Measurements from ENCODE around the gene MAST4.

Gene MAST4

DNA sequence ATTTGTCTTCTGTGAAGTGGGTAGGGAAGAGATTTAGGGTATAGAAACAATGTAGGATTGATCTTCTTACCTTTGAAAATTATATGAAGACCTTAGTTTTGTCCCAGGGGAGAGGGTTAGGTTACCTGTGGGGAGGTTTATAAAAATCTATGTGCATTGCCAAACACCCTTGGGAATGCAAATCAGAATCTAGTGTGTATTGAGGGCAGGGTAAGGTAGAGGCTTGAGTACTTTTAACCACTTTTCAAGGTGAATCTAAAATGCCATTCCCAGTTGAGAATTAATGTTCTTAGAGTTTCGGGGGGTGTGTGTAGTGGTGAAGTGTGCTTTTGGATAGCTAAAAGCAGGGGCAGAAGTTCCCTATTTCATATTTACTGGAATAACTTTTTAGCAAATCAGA is 312.0 kb downstream of the MAST4 start:
- DNase-seq (ENCODE audit: low read depth) = no peak

DNA sequence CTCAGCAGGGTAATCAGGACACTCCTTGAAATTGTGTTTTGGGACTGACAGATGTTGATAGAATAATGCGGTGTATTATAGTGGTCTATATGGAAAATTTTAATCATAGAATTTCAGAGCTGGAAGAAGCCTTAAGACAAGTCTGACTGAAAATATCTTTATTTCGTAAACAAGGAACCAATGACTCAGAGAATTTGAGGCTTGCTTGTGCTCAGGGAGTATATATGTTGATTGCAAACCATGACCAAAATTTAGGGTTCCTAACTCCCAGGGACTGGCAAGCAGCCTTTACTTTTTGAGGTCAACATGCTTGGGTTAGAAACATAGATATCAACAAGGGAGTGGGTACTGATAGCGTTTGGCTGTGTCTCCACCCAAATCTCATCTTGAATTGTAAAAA is 313.2 kb downstream of the MAST4 start:
- DNase-seq (ENCODE audit: low read depth) = no peak

- DNase-seq (ENCODE audit: low read depth) = no peak
These were observed 316.6 kb downstream of the MAST4 start for GRCh38 chr5:66912787-66913186.

DNA sequence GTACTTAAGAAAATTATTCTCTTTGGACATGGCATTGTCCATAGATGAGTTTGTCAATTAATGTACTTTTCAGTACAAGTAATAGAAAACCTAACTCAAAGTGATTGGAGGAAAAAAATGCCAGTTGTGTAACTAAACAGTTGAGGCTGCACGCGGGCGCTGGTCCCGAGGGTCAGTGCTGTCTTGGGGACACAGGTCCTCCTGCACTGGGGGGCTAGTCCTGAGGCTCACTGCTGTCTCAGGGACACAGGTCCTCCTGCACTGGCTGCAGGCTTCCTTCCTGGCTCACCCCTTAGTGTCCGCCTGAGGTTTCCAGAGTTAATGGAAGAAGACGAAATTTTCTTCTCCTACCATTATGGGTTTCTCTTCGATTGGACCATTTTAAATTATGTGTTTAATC is 319.3 kb downstream of the MAST4 start:
- DNase-seq (ENCODE audit: low read depth) = no peak

GRCh38 chr5:66922881-66923280 is 326.7 kb downstream of the MAST4 start:
- no peak for DNase-seq (ENCODE audit: low read depth)

GRCh38 chr5:66923457-66923856 is 327.3 kb downstream of the MAST4 start:
- no peak for DNase-seq (ENCODE audit: low read depth)

DNA sequence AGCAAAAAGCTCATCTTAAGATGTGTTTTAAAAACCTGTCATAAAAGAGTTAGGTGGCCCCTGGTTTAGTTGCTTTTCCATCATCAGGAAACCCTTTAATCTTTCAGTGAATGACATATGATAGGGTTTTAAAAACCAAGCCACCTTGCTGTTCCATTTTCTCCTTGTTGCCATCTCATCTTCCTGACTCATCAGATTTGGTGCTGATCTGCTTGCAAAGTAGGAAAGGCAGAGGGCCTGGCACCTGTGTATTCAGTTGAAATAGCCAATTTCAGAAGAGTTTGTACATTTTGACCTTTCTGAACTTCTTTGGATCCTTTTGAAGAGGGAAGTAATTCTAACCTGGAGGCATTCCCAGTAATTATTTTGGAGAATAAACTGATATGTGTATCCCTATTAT is 327.7 kb downstream of the MAST4 start:
- no peak for DNase-seq (ENCODE audit: low read depth)

- DNase-seq (ENCODE audit: low read depth) = no peak
These were observed 330.9 kb downstream of the MAST4 start for GRCh38 chr5:66927140-66927539.

GRCh38 chr5:66929281-66929680 is 333.1 kb downstream of the MAST4 start:
- DNase-seq (ENCODE audit: low read depth) = no peak

DNA sequence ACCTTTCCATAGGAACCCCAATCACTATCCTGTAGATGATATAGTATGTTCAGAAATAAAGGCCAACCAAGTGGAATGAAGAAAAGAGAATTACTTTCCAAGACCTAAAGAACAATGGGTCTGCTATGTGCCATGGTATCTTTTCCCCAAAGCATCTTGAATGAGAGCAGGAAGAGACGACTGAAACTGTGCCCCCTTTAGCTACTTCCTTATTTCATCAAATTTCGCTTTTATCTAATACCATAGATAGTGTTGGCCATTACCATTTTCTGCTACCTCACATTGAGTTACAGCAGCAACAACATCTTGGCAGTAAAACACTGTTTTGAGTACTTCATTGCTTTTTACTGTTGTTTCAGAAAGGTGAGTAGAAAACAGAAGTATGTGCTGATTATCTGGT is 333.8 kb downstream of the MAST4 start:
- no peak for DNase-seq (ENCODE audit: low read depth)

- no peak for DNase-seq (ENCODE audit: low read depth)
These were observed 335.5 kb downstream of the MAST4 start for GRCh38 chr5:66931651-66932050.

- DNase-seq (ENCODE audit: low read depth) = no peak
These were observed 336.3 kb downstream of the MAST4 start for GRCh38 chr5:66932457-66932856.

GRCh38 chr5:66933066-66933465 is 336.9 kb downstream of the MAST4 start:
- no peak for DNase-seq (ENCODE audit: low read depth)

DNA sequence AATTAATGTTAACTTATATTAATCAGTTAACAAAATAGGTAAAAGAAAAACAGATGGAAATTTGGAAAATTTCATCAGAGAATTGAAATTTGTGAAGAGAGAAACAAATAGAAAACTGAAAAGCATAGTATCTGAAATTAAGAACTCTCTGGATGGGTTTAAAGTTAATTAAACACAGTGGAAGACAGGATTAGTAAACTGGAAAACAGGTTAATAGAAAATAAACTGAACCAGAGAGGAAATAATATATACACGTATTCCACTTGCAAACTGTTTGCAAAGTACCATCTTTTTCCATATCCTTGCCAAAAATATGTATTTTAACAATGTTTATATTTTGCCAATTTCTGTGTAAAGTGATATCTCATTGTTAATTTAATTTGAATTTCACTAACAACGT is 342.9 kb downstream of the MAST4 start:
- no peak for DNase-seq (ENCODE audit: low read depth)

DNA sequence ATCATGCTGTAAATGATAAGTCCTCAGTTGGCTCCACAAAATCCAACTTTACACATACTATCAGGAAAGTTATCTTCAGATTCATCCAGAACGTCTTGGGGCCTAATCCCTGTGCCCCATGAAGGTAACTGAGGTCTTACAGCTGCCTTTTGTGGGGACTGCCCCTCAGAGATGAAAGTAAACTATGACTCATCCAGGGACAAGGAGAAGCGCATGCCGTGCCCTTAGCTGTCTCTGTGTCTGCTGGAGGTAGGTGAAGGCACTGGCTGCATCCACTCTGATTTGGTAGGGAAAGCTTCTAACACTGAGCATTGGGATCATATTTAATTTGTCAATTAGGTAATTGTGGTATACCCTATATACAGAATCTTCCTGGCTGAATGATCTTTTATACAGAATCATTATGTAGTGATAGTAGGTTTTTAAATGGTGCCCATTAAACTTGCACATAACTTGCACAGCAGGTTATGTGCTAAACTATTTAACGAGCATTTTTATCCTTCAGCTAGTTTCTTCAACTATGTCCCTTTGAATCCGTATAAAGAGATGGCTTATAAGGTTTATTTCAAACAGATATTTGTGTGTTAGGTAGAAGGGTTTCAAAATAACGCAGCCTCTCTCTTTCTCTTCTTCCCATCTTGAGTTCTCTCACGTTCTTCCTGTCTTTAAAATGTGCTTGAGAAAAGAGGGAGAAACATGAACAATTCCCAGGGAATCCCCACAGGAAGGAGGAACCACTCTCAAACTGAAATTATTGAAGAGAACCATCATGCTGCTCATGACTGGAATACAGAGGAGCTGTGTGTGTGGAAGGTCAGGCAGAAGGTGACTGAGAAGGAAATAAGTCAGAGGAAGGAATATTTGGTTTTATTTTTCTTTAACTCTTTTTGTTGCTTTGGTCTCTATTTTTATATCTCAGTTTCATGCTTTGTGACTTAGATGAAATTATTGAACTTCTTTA is 349.5 kb downstream of the MAST4 start:
- no peak for DNase-seq (ENCODE audit: low read depth)

DNA sequence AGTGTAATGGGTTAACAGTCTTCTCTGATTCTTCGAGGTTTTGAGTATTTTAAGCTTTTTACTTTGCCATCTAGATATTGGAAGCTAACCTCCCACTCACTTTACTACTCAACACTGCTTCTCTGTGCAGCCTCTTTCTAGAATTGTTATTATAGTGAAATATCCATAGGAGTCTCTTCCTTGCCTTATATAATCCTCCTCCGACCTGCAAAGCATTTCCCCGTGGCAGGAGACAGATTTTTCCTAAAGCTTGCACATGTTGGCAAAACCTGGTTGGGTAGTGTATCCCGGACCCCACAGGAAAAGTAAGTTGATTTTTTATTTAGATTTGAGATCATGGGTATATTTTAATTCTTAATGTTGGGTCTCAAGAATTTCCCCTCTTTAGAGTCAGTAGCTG is 351.3 kb downstream of the MAST4 start:
- no peak for DNase-seq (ENCODE audit: low read depth)

DNA sequence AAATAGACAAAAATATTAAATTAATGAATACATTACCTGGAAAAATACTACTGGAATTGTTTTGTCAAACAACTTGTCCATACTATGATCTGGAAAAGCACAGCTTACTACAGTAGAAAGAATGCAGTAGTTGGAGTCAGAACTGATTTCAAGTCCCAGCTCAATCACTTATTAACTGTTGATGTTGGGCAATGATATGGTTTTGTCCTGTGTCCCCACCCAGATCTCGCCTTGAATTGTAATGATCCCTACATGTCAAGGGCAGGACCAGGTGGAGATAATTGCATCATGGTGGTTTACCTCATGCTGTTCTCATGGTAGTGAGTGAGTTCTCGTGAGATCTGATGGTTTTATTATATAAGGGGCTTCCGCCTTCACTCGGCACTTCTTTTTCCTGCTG is 352.9 kb downstream of the MAST4 start:
- DNase-seq (ENCODE audit: low read depth) = no peak

- no peak for DNase-seq (ENCODE audit: low read depth)
These were observed 356.0 kb downstream of the MAST4 start for GRCh38 chr5:66952153-66952552.

DNA sequence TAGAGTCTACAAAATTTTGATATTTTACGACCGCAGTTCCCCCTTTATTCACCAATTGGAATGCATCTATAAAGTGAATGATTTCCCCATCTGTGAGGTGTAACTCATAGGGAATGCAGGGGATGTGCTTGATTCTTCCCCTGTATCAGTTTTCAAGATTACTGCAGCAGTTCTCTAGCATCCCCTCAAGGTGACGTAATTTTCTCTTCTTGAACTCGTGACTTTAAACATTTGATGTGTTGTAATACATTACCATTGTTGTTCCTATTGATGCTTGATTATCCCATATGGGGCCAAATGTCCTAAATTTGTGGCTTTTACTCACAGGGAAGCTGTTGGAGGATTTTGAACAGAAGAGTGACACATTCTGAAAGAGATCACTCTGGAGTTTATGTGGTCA is 360.2 kb downstream of the MAST4 start:
- DNase-seq (ENCODE audit: low read depth) = no peak

DNA sequence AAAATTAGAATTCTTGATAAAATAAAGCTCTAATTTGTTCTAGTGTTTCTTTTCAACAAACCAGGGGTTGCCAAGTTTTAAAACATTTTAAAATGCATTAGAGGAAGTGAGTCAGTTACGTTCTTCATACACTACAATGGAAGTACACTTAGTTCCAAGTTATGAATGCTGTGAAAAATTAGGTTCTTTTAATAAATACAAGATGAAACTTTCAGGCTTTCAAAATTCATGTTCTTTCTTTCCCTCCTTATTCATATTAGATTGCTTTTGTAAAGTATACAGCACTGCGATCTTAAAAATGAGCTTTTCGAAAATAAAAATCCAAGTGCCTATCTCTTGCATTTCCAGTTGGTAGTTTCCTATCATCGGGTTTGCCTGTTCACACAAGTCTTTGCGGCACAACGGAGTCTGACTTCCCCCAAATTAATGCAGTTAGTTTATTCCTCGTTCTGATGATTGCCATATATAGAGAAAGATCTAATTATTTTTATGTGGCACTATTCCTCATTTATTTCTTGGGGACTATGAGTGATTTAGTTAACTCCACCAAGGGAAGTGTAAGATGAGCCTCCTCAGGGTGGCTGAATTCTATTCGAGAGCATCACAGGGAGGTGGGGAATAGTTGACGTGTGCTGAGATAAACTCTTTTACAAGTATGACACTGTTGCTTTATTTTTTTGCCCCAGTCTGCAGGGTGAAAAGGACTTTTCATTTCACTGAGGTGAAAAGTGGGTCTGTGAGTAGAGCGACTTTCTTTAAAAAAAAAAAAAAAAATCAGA is 362.2 kb downstream of the MAST4 start:
- DNase-seq (ENCODE audit: low read depth) = no peak

DNA sequence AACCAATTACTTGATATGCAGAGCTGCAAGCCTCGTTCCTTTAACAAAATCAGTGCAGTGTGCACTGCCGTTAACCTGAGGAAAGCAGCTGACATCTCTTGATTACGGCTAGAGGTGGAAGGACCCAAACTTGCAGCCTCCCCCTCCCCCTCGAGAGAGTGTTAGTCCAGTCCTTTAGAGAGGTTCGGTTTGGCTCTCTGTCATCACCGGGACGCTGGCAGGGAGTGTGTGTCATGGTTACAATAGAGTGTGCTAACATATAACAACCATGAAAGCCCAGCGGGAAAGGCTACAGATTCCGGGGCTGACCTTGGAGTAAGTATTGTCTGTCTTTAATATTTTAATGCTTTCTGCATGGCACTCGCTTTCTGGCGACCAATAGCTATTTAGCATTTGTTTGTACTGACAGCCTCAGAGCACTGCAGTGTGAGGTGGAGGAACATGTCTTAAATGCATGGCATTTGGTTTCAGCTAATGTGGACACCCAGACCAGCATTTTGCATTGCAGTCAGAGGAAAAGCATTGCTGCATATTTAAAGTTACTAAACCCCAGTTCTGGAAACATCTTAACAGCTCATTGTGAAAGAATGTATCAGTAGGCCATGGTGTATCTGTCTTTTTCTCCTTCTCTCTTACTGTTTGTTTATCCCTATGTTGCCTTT is 362.9 kb downstream of the MAST4 start:
- DNase-seq (ENCODE audit: low read depth) = no peak

GRCh38 chr5:66959653-66960052 is 363.5 kb downstream of the MAST4 start:
- DNase-seq (ENCODE audit: low read depth) = no peak
